Measurements from ENCODE around the gene SPINT1. TPM values are rescaled to one million over a fixed set of nuclear protein-coding genes. Genes with fewer than 3 reads are reported as not detected.

The SPINT1 gene
- total RNA-seq, 1 experiment from 2014 or later = 123 TPM

- no TSS peak for BruUV-seq (replicated peaks)
- Histone ChIP-seq H3K4me1 (ENCODE audit: control insufficient read depth in 1 of 2, insufficient read depth in 2 of 2, low read length in 2 of 2) (peaks cover 19 to 23% of the 10 kb centered on the region in 2 experiments), H3K9ac (ENCODE audit: low read length) (peak overlapping the region; percentile 18; the same call in 1 of the 2 replicates), H2AFZ (ENCODE audit: low read depth, low read length, poor library complexity, severe bottlenecking) (no peak overlapping the region), H4K20me1 (ENCODE audit: insufficient read depth) (no peaks in the 10 kb centered on the region), H3K27ac (ENCODE audit: low read depth, low read length) (0 out of 2 replicates have a peak overlapping the region, but pooled peaks have one; percentile 12), H3K4me3 (replicated peaks in 1 of 2; ENCODE audit: low read depth in 1 of 2, low read length in 2 of 2) (0 out of 4 replicates have a peak overlapping the region, but pooled peaks of 1 of the 2 experiments have one; percentile 3), H3K9me2 (ENCODE audit: insufficient read depth) (no peaks in the 10 kb centered on the region), H3K27me3 (ENCODE audit: insufficient read depth, low read length) (no peaks in the 10 kb centered on the region), H3K79me2 (ENCODE audit: insufficient read depth, low read length) (no peaks in the 10 kb centered on the region), H3K36me3 (ENCODE audit: control insufficient read depth in 1 of 2, insufficient read depth in 2 of 2, low read length in 2 of 2) (no peaks in the 10 kb centered on the region), H3K9me3 (ENCODE audit: control insufficient read depth in 1 of 2, insufficient read depth in 1 of 2, low read depth in 1 of 2, low read length in 2 of 2) (no peaks in the 10 kb centered on the region), H3K4me2 (ENCODE audit: low read length) (peak overlapping the region; percentile 50)
- peak; percentile 65 for ATAC-seq
- no peak for TF ChIP-seq POLR2A (IDR thresholded peaks at IDR 0.05; ENCODE audit: borderline replicate concordance, extremely low read depth, insufficient read depth, insufficient read length)
- TF ChIP-seq RAD21 (IDR thresholded peaks at IDR 0.05; ENCODE audit: low read depth) = no peak
- peak; percentile 64 for TF ChIP-seq TCF7L2 (IDR thresholded peaks at IDR 0.05; ENCODE audit: borderline replicate concordance, extremely low read depth, insufficient read depth, insufficient read length)
- POLR2A ChIA-PET = no interaction called here
- intact Hi-C loops (cut with micrococcal nuclease) = no loop called here
- no peak for DNase-seq (ENCODE audit: low read depth, low spot score)
- CTCF ChIA-PET = no interaction called here
- RAD21 ChIA-PET (ENCODE audit: low non-redundant PET in 1 of 2, low total read pairs in 2 of 2, uncharacterized antibody in 2 of 2, unreplicated experiment in 2 of 2) = no interaction called here
Observed at GRCh38 chr15:40825661-40826422, 18.0 kb upstream of the SPINT1 start.

GRCh38 chr15:40826423-40827075 is 17.3 kb upstream of the SPINT1 start:
- H2AFZ ChIP-seq (ENCODE audit: low read depth, low read length, poor library complexity, severe bottlenecking) = no peak overlapping the region
- POLR2A ChIA-PET = no interaction called here
- H3K4me1 ChIP-seq (ENCODE audit: control insufficient read depth in 1 of 2, insufficient read depth in 2 of 2, low read length in 2 of 2) = peaks cover 19 to 23% of the 10 kb centered on the region in 2 experiments
- BruUV-seq (replicated peaks) = no TSS peak
- no peak overlapping the region for H3K4me3 ChIP-seq (replicated peaks in 1 of 2; ENCODE audit: low read depth in 1 of 2, low read length in 2 of 2)
- no peaks in the 10 kb centered on the region for H3K36me3 ChIP-seq (ENCODE audit: control insufficient read depth in 1 of 2, insufficient read depth in 2 of 2, low read length in 2 of 2)
- no peaks in the 10 kb centered on the region for H3K9me2 ChIP-seq (ENCODE audit: insufficient read depth)
- no peaks in the 10 kb centered on the region for H3K27me3 ChIP-seq (ENCODE audit: insufficient read depth, low read length)
- H3K9me3 ChIP-seq (ENCODE audit: control insufficient read depth in 1 of 2, insufficient read depth in 1 of 2, low read depth in 1 of 2, low read length in 2 of 2) = no peaks in the 10 kb centered on the region
- no peak overlapping the region for H3K27ac ChIP-seq (ENCODE audit: low read depth, low read length)
- intact Hi-C loops (cut with micrococcal nuclease) = no loop called here
- no peaks in the 10 kb centered on the region for H3K79me2 ChIP-seq (ENCODE audit: insufficient read depth, low read length)
- CTCF ChIA-PET = no interaction called here
- DNase-seq (ENCODE audit: low read depth, low spot score) = no peak
- no peak for ATAC-seq
- no peaks in the 10 kb centered on the region for H4K20me1 ChIP-seq (ENCODE audit: insufficient read depth)
- H3K4me2 ChIP-seq (ENCODE audit: low read length) = 0 out of 2 replicates have a peak overlapping the region, but pooled peaks have one; percentile 50
- peak overlapping the region; percentile 18; the same call in 1 of the 2 replicates for H3K9ac ChIP-seq (ENCODE audit: low read length)
- RAD21 ChIA-PET (ENCODE audit: low non-redundant PET in 1 of 2, low total read pairs in 2 of 2, uncharacterized antibody in 2 of 2, unreplicated experiment in 2 of 2) = no interaction called here
- no peak for TF ChIP-seq EGR1 (IDR thresholded peaks at IDR 0.05; ENCODE audit: low read depth)
- no peak for TF ChIP-seq FOSL1 (IDR thresholded peaks at IDR 0.05; ENCODE audit: low read depth)
- no peak for TF ChIP-seq TCF7L2 (IDR thresholded peaks at IDR 0.05; ENCODE audit: borderline replicate concordance, extremely low read depth, insufficient read depth, insufficient read length)
- TF ChIP-seq ZFX (IDR thresholded peaks at IDR 0.05) = no peak
- no peak for TF ChIP-seq SIN3A (IDR thresholded peaks at IDR 0.05; ENCODE audit: low read depth)
- no peak for TF ChIP-seq SP1 (IDR thresholded peaks at IDR 0.05; ENCODE audit: low read depth)
- TF ChIP-seq SRF (IDR thresholded peaks at IDR 0.05; ENCODE audit: low read depth) = no peak
- no peak for TF ChIP-seq CEBPB (IDR thresholded peaks at IDR 0.05; ENCODE audit: low read depth)
- TF ChIP-seq ZNF274 (IDR thresholded peaks at IDR 0.05; ENCODE audit: low read depth, low read length) = no peak
- TF ChIP-seq CTCF (IDR thresholded peaks at IDR 0.05 in 2 of 3, conservative IDR thresholded peaks at IDR 0.05 in 1 of 3; ENCODE audit: borderline replicate concordance in 1 of 3, insufficient read depth in 1 of 3, low read depth in 2 of 3, low read length in 2 of 3) = no peak
- TF ChIP-seq MAX (IDR thresholded peaks at IDR 0.05) = no peak
- TF ChIP-seq ATF3 (IDR thresholded peaks at IDR 0.05) = no peak
- no peak for TF ChIP-seq EZH2 (IDR thresholded peaks at IDR 0.05)
- no peak for TF ChIP-seq RAD21 (IDR thresholded peaks at IDR 0.05; ENCODE audit: low read depth)
- no peak for TF ChIP-seq POLR2AphosphoS5 (IDR thresholded peaks at IDR 0.05; ENCODE audit: low read depth, low read length)
- no peak for TF ChIP-seq ELF1 (IDR thresholded peaks at IDR 0.05; ENCODE audit: borderline replicate concordance, low read depth)
- TF ChIP-seq YY1 (IDR thresholded peaks at IDR 0.05; ENCODE audit: extremely low read depth, insufficient replicate concordance, low read depth, low read length) = no peak
- TF ChIP-seq CBX3 (IDR thresholded peaks at IDR 0.05; ENCODE audit: low read depth) = no peak
